Measurements from ENCODE around the gene TPX2.
"Not testable (repeated sequence)": the region's sequence is repeated elsewhere in the genome, so short reads cannot be mapped to it uniquely, and the experiment has no call there.

Gene TPX2

GRCh38 chr20:31822421-31823330, 83.6 kb downstream of the TPX2 start:
- no peak overlapping the region for H3K9ac ChIP-seq (ENCODE audit: low read length)
- peaks cover 3% of the 10 kb centered on the region for H3K4me1 ChIP-seq (ENCODE audit: control insufficient read depth, low read depth, low read length)
- H3K27ac ChIP-seq (ENCODE audit: low read length): no peak overlapping the region
- H3K9me3 ChIP-seq (ENCODE audit: control insufficient read depth, low read depth, low read length): no peaks in the 10 kb centered on the region
- no peaks in the 10 kb centered on the region for H3K36me3 ChIP-seq (ENCODE audit: control insufficient read depth, low read depth, low read length)
- H3K4me3 ChIP-seq (ENCODE audit: low read length): no peak overlapping the region
- no peaks in the 10 kb centered on the region for H3K27me3 ChIP-seq (ENCODE audit: control insufficient read depth, insufficient read depth, low read length)

GRCh38 chr20:31823360-31824124, 84.5 kb downstream of the TPX2 start:
- no peak overlapping the region for H3K27ac ChIP-seq (ENCODE audit: low read length)
- H3K4me3 ChIP-seq (ENCODE audit: low read length): no peak overlapping the region
- no peaks in the 10 kb centered on the region for H3K36me3 ChIP-seq (ENCODE audit: control insufficient read depth, low read depth, low read length)
- no peaks in the 10 kb centered on the region for H3K27me3 ChIP-seq (ENCODE audit: control insufficient read depth, insufficient read depth, low read length)
- H3K4me1 ChIP-seq (ENCODE audit: control insufficient read depth, low read depth, low read length): peaks cover 3% of the 10 kb centered on the region
- H3K9ac ChIP-seq (ENCODE audit: low read length): no peak overlapping the region
- no peaks in the 10 kb centered on the region for H3K9me3 ChIP-seq (ENCODE audit: control insufficient read depth, low read depth, low read length)

GRCh38 chr20:31824125-31824485, 85.0 kb downstream of the TPX2 start:
- Histone ChIP-seq H3K4me3 (ENCODE audit: low read length) (no peak overlapping the region), H3K9ac (ENCODE audit: low read length) (no peak overlapping the region)

GRCh38 chr20:31824554-31825313, 85.6 kb downstream of the TPX2 start:
- Histone ChIP-seq H3K36me3 (ENCODE audit: control insufficient read depth, low read depth, low read length) (no peaks in the 10 kb centered on the region), H3K27me3 (ENCODE audit: control insufficient read depth, insufficient read depth, low read length) (no peaks in the 10 kb centered on the region), H3K4me1 (ENCODE audit: control insufficient read depth, low read depth, low read length) (peaks cover 3% of the 10 kb centered on the region), H3K27ac (ENCODE audit: low read length) (no peak overlapping the region), H3K9me3 (ENCODE audit: control insufficient read depth, low read depth, low read length) (no peaks in the 10 kb centered on the region), H3K4me3 (ENCODE audit: low read length) (no peak overlapping the region), H3K9ac (ENCODE audit: low read length) (no peak overlapping the region)

More at GRCh38 chr20:31824125-31824485, 85.0 kb downstream of the TPX2 start:
- H3K9me3 ChIP-seq (ENCODE audit: control insufficient read depth, low read depth, low read length): no peaks in the 10 kb centered on the region
- no peaks in the 10 kb centered on the region for H3K36me3 ChIP-seq (ENCODE audit: control insufficient read depth, low read depth, low read length)
- no peaks in the 10 kb centered on the region for H3K27me3 ChIP-seq (ENCODE audit: control insufficient read depth, insufficient read depth, low read length)
- H3K4me1 ChIP-seq (ENCODE audit: control insufficient read depth, low read depth, low read length): peaks cover 3% of the 10 kb centered on the region
- H3K27ac ChIP-seq (ENCODE audit: low read length): no peak overlapping the region

- H3K4me1 ChIP-seq (ENCODE audit: control insufficient read depth, low read depth, low read length): peaks cover 3% of the 10 kb centered on the region
- H3K9ac ChIP-seq (ENCODE audit: low read length): no peak overlapping the region
- no peaks in the 10 kb centered on the region for H3K36me3 ChIP-seq (ENCODE audit: control insufficient read depth, low read depth, low read length)
- H3K4me3 ChIP-seq (ENCODE audit: low read length): no peak overlapping the region
- no peaks in the 10 kb centered on the region for H3K27me3 ChIP-seq (ENCODE audit: control insufficient read depth, insufficient read depth, low read length)
- no peaks in the 10 kb centered on the region for H3K9me3 ChIP-seq (ENCODE audit: control insufficient read depth, low read depth, low read length)
- H3K27ac ChIP-seq (ENCODE audit: low read length): no peak overlapping the region
These were observed 87.0 kb downstream of the TPX2 start for GRCh38 chr20:31826074-31826473.

- no peak overlapping the region for H3K9ac ChIP-seq (ENCODE audit: low read length)
- peaks cover 3% of the 10 kb centered on the region for H3K4me1 ChIP-seq (ENCODE audit: control insufficient read depth, low read depth, low read length)
- no peaks in the 10 kb centered on the region for H3K27me3 ChIP-seq (ENCODE audit: control insufficient read depth, insufficient read depth, low read length)
- no peaks in the 10 kb centered on the region for H3K36me3 ChIP-seq (ENCODE audit: control insufficient read depth, low read depth, low read length)
- H3K4me3 ChIP-seq (ENCODE audit: low read length): no peak overlapping the region
- H3K27ac ChIP-seq (ENCODE audit: low read length): no peak overlapping the region
- H3K9me3 ChIP-seq (ENCODE audit: control insufficient read depth, low read depth, low read length): no peaks in the 10 kb centered on the region
These were observed 88.0 kb downstream of the TPX2 start for GRCh38 chr20:31827059-31827458.

- H3K36me3 ChIP-seq (ENCODE audit: control insufficient read depth, low read depth, low read length); H3K27ac ChIP-seq (ENCODE audit: low read length); H3K4me1 ChIP-seq (ENCODE audit: control insufficient read depth, low read depth, low read length); H3K4me3 ChIP-seq (ENCODE audit: low read length); H3K9ac ChIP-seq (ENCODE audit: low read length); H3K9me3 ChIP-seq (ENCODE audit: control insufficient read depth, low read depth, low read length); H3K27me3 ChIP-seq (ENCODE audit: control insufficient read depth, insufficient read depth, low read length): not testable (repeated sequence)
These were observed 88.9 kb downstream of the TPX2 start for GRCh38 chr20:31828016-31828415.

- Histone ChIP-seq H3K9me3 (ENCODE audit: control insufficient read depth, low read depth, low read length) (no peaks in the 10 kb centered on the region), H3K4me3 (ENCODE audit: low read length) (no peak overlapping the region), H3K4me1 (ENCODE audit: control insufficient read depth, low read depth, low read length) (no peaks in the 10 kb centered on the region), H3K27me3 (ENCODE audit: control insufficient read depth, insufficient read depth, low read length) (no peaks in the 10 kb centered on the region), H3K27ac (ENCODE audit: low read length) (no peak overlapping the region), H3K36me3 (ENCODE audit: control insufficient read depth, low read depth, low read length) (no peaks in the 10 kb centered on the region), H3K9ac (ENCODE audit: low read length) (no peak overlapping the region)
These were observed 90.6 kb downstream of the TPX2 start for GRCh38 chr20:31829731-31830130.

- H3K9ac ChIP-seq (ENCODE audit: low read length): no peak overlapping the region
- no peak overlapping the region for H3K27ac ChIP-seq (ENCODE audit: low read length)
- no peaks in the 10 kb centered on the region for H3K4me1 ChIP-seq (ENCODE audit: control insufficient read depth, low read depth, low read length)
- H3K9me3 ChIP-seq (ENCODE audit: control insufficient read depth, low read depth, low read length): no peaks in the 10 kb centered on the region
- no peaks in the 10 kb centered on the region for H3K27me3 ChIP-seq (ENCODE audit: control insufficient read depth, insufficient read depth, low read length)
- no peaks in the 10 kb centered on the region for H3K36me3 ChIP-seq (ENCODE audit: control insufficient read depth, low read depth, low read length)
- no peak overlapping the region for H3K4me3 ChIP-seq (ENCODE audit: low read length)
These were observed 91.4 kb downstream of the TPX2 start for GRCh38 chr20:31830406-31830981.

- Histone ChIP-seq H3K36me3 (ENCODE audit: control insufficient read depth, low read depth, low read length) (no peaks in the 10 kb centered on the region), H3K9me3 (ENCODE audit: control insufficient read depth, low read depth, low read length) (no peaks in the 10 kb centered on the region), H3K27ac (ENCODE audit: low read length) (no peak overlapping the region), H3K27me3 (ENCODE audit: control insufficient read depth, insufficient read depth, low read length) (no peaks in the 10 kb centered on the region), H3K4me1 (ENCODE audit: control insufficient read depth, low read depth, low read length) (no peaks in the 10 kb centered on the region), H3K4me3 (ENCODE audit: low read length) (no peak overlapping the region), H3K9ac (ENCODE audit: low read length) (no peak overlapping the region)
These were observed 92.1 kb downstream of the TPX2 start for GRCh38 chr20:31831211-31831610.

GRCh38 chr20:31831771-31832306, 92.7 kb downstream of the TPX2 start:
- Histone ChIP-seq H3K4me1 (ENCODE audit: control insufficient read depth, low read depth, low read length) (no peaks in the 10 kb centered on the region), H3K9ac (ENCODE audit: low read length) (no peak overlapping the region), H3K27ac (ENCODE audit: low read length) (no peak overlapping the region)

More at GRCh38 chr20:31831771-31832306, 92.7 kb downstream of the TPX2 start:
- no peaks in the 10 kb centered on the region for H3K9me3 ChIP-seq (ENCODE audit: control insufficient read depth, low read depth, low read length)
- H3K27me3 ChIP-seq (ENCODE audit: control insufficient read depth, insufficient read depth, low read length): no peaks in the 10 kb centered on the region
- H3K36me3 ChIP-seq (ENCODE audit: control insufficient read depth, low read depth, low read length): no peaks in the 10 kb centered on the region
- H3K4me3 ChIP-seq (ENCODE audit: low read length): no peak overlapping the region
